IPS-18c (cell line): ENCODE results near the gene CSH2.
"Not testable (repeated sequence)": the region's sequence is repeated elsewhere in the genome, so short reads cannot be mapped to it uniquely, and the experiment has no call there.

Source experiments
- H3K4me3 ChIP-seq: 2 replicates; pipeline ENCODE4 v1.7.0; 2013; ENCODE audit warnings: low read depth, mild to moderate bottlenecking, low read length, moderate library complexity; ENCODE audit not compliant: insufficient read depth
- H3K9me3 ChIP-seq: one replicate; pipeline ENCODE4 v1.6.1; 2013; ENCODE audit warnings: mild to moderate bottlenecking, low read length, moderate library complexity; ENCODE audit not compliant: control insufficient read depth, insufficient read depth

CSH2 gene

DNA sequence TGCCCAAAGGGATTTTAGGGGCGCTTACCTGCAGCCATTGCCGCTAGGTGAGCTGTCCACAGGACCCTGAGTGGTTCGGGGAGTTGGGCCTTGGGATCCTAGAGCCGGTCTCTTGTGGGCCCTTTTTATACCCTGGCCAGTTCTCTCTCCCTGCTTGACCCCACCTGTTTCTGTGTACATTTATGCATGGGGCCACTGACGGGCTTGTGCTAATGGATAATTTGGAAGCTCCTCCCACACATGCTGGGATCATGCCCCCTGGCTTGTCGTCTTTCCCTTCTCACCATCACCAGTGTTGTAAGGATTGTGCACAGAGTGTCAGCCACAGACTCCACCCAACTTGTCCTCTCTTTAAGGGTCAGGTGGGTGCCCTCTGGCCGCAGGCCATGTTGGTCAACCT lies at the start of gene CSH2:
Gene CSH2 (minus strand): TSS at position 101 of the 400 bp plus-strand sequence. CDS start 63 bp downstream, at position 38.
- not testable (repeated sequence) for H3K4me3 ChIP-seq, H3K9me3 ChIP-seq

GRCh38 chr17:63922402-63922801 lies 48.9 kb upstream of the CSH2 start:
- not testable (repeated sequence) for H3K9me3 ChIP-seq, H3K4me3 ChIP-seq

- not testable (repeated sequence) for H3K4me3 ChIP-seq, H3K9me3 ChIP-seq
Measured at GRCh38 chr17:63920779-63921178, 47.3 kb upstream of the CSH2 start.

- H3K4me3 ChIP-seq, H3K9me3 ChIP-seq: not testable (repeated sequence)
Measured at GRCh38 chr17:63920050-63920449, 46.6 kb upstream of the CSH2 start.

- H3K9me3 ChIP-seq = peaks cover 4% of the 10 kb centered on the region
- no peak overlapping the region for H3K4me3 ChIP-seq
Measured at GRCh38 chr17:63919311-63919723, 45.8 kb upstream of the CSH2 start.

DNA sequence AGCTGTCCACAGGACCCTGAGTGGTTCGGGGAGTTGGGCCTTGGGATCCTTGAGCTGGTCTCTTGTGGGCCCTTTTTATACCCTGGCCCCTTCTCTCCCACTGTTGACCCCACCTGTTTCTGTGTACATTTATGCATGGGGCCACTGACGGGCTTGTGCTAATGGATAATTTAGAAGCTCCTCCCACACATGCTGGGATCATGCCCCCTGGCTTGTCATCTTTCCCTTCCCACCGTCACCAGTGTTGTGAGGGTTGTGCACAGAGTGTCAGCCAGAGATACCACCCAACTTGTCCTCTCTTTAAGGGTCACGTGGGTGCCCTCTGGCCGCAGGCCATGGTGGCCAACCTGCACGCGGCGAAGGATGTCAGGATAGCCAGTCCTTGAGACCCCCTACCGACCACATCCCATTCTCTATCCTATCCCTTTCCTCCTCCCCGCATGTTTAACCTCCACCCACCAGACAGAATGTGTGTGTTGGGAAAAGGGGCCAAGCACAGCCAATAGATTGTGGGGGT lies 45.4 kb upstream of the CSH2 start, which contains the start of gene GH1:
Gene GH1 (minus strand): TSS at position 51 of the 517 bp plus-strand sequence. CDS start 63 bp downstream, outside the sequence.
- not testable (repeated sequence) for H3K9me3 ChIP-seq
- H3K4me3 ChIP-seq = peak within 1 kb of the TSS; percentile 20; the same call in 1 of the 2 replicates

GRCh38 chr17:63918305-63918704 lies 44.8 kb upstream of the CSH2 start:
- peak overlapping the region; percentile 20; the same call in 1 of the 2 replicates for H3K4me3 ChIP-seq

DNA sequence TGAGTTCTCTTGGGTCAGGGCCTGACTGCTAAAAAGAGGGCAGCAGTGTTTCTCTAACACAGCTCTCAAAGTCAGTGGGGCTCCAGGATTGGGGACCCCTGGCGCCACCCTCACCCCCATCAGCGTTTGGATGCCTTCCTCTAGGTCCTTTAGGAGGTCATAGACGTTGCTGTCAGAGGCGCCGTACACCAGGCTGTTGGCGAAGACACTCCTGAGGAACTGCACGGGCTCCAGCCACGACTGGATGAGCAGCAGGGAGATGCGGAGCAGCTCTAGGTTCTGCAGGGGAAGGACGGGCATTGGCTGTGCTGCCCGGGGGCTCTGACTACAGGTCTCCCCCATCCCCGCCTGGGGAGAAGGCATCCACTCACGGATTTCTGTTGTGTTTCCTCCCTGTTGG lies 44.2 kb upstream of the CSH2 start:
- no peak overlapping the region for H3K4me3 ChIP-seq
- H3K9me3 ChIP-seq = peaks cover 4% of the 10 kb centered on the region

More at GRCh38 chr17:63918305-63918704, 44.8 kb upstream of the CSH2 start:
- peaks cover 4% of the 10 kb centered on the region for H3K9me3 ChIP-seq

DNA sequence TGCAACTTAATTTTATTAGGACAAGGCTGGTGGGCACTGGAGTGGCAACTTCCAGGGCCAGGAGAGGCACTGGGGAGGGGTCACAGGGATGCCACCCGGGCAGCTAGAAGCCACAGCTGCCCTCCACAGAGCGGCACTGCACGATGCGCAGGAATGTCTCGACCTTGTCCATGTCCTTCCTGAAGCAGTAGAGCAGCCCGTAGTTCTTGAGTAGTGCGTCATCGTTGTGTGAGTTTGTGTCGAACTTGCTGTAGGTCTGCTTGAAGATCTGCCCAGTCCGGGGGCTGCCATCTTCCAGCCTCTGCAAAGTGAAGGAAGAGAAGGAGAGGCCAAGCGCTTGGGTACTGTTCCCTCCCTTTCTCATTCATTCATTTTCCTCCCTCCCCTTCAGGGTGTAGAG lies 43.7 kb upstream of the CSH2 start:
- H3K9me3 ChIP-seq, H3K4me3 ChIP-seq: not testable (repeated sequence)

DNA sequence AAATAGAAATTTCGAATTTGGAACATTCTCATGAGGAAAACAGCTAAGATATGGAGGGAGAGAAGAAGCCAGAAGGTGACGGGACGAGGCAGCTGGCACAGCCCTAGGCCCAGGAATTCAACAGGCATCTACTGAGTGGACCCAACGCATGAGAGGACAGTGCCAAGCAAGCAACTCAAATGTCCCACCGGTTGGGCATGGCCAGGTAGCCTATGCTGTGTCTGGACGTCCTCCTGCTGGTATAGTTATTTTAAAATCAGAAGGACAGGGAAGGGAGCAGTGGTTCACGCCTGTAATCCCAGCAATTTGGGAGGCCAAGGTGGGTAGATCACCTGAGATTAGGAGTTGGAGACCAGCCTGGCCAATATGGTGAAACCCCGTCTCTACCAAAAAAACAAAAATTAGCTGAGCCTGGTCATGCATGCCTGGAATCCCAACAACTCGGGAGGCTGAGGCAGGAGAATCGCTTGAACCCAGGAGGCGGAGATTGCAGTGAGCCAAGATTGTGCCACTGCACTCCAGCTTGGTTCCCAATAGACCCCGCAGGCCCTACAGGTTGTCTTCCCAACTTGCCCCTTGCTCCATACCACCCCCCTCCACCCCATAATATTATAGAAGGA lies 43.2 kb upstream of the CSH2 start:
- Histone ChIP-seq H3K9me3 (peaks cover 4% of the 10 kb centered on the region), H3K4me3 (no peak overlapping the region)

- H3K9me3 ChIP-seq, H3K4me3 ChIP-seq: not testable (repeated sequence)
Measured at GRCh38 chr17:63915753-63916152, 42.3 kb upstream of the CSH2 start.

- peaks cover 4% of the 10 kb centered on the region for H3K9me3 ChIP-seq
- no peak overlapping the region for H3K4me3 ChIP-seq
Measured at GRCh38 chr17:63914471-63914870, 41.0 kb upstream of the CSH2 start.

GRCh38 chr17:63911657-63912100 lies 38.2 kb upstream of the CSH2 start:
- no peaks in the 10 kb centered on the region for H3K9me3 ChIP-seq
- H3K4me3 ChIP-seq = no peak overlapping the region

DNA sequence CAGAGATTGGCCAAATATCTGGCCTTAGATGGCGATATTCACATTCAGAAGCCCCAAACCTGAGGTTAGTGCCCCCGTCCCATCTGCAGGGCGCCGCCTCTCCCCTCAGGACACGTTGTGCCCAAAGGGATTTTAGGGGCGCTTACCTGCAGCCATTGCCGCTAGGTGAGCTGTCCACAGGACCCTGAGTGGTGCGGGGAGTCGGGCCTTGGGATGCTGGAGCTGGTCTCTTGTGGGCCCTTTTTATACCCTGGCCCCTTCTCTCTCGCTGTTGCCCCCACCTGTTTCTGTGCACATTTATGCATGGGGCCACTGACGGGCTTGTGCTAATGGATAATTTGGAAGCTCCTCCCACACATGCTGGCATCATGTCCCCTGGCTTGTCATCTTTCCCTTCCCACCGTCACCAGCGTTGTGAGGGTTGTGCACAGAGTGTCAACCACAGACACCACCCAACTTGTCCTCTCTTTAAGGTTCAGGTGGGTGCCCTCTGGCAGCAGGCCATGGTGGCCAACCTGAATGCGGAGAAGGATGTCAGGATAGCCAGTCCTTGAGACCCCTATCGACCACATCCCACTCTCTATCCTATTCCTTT lies 37.7 kb upstream of the CSH2 start, which contains the start of gene CSHL1:
Gene CSHL1 (minus strand): TSS at position 218 of the 595 bp plus-strand sequence. CDS start 62 bp downstream, at position 156.
- Histone ChIP-seq H3K4me3 (no peak within 1 kb of the TSS), H3K9me3 (no peaks in the 10 kb centered on the region)

DNA sequence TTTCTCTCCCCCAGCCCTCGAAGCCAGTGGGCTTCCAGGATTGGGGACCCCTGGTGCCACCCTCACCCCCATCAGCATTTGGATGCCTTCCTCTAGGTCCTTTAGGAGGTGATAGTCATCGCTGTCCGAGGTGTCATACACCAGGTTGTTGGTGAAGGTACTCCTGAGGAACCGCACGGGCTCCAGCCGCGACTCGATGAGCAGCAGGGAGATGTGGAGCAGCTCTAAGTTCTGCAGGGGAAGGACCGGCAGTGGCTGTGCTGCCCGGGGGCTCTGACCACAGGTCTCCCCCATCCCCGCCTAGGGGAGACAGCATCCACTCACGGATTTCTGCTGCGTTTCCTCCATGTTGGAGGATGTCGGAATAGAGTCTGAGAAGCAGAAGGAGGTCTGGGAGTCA lies 36.6 kb upstream of the CSH2 start:
- H3K4me3 ChIP-seq = no peak overlapping the region
- H3K9me3 ChIP-seq = no peaks in the 10 kb centered on the region

DNA sequence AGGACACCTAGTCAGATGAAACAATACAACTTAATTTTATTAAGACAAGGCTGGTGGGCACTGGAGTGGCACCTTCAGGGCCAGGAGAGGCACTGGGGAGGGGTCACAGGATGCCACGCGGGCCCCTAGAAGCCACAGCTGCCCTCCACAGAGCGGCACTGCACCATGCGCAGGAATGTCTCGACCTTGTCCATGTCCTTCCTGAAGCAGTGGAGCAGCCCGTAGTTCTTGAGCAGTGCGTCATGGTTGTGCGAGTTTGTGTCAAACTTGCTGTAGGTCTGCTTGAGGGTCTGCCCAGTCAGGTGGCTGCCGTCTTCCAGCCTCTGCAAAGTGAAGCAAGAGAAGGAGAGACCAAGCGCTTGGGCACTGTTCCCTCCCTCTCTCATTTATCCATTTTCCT lies 36.1 kb upstream of the CSH2 start:
- H3K4me3 ChIP-seq, H3K9me3 ChIP-seq: not testable (repeated sequence)

GRCh38 chr17:63907161-63907778 lies 33.8 kb upstream of the CSH2 start:
- not testable (repeated sequence) for H3K4me3 ChIP-seq, H3K9me3 ChIP-seq

- H3K4me3 ChIP-seq, H3K9me3 ChIP-seq: not testable (repeated sequence)
Measured at GRCh38 chr17:63904796-63905195, 31.3 kb upstream of the CSH2 start.
